Measurements from ENCODE around the gene RNF182. TPM values are rescaled to one million over a fixed set of nuclear protein-coding genes. Genes with fewer than 3 reads are reported as not detected.

RNF182 gene
- total RNA-seq, 1 donor from 2014 or later, result 4.2 TPM

- Mint-ChIP-seq H3K27ac (no peak overlapping the region), H3K4me1 (peaks cover 8% of the 10 kb centered on the region), H3K36me3 (peaks cover 4% of the 10 kb centered on the region), H3K4me3 (no peak overlapping the region), H3K9me3 (peaks cover 10% of the 10 kb centered on the region), H3K27me3 (ENCODE audit: low read depth) (no peaks in the 10 kb centered on the region)
- DNase-seq (ENCODE audit: low spot score in 2 of 2, unreplicated experiment in 2 of 2), result no peak
- TF ChIP-seq CTCF (IDR thresholded peaks at IDR 0.05; ENCODE audit: unreplicated experiment), result no peak
These were observed 39.2 kb upstream of the RNF182 start for GRCh38 chr6:13885601-13886000.

- TF ChIP-seq CTCF (IDR thresholded peaks at IDR 0.05; ENCODE audit: unreplicated experiment), result no peak
- Mint-ChIP-seq H3K27me3 (ENCODE audit: low read depth) (no peaks in the 10 kb centered on the region), H3K27ac (no peak overlapping the region), H3K4me3 (no peak overlapping the region), H3K4me1 (no peaks in the 10 kb centered on the region), H3K36me3 (peaks cover 4% of the 10 kb centered on the region), H3K9me3 (peaks cover 10% of the 10 kb centered on the region)
- DNase-seq (ENCODE audit: low spot score in 2 of 2, unreplicated experiment in 2 of 2), result no peak
These were observed 37.8 kb upstream of the RNF182 start for GRCh38 chr6:13886949-13887348.

GRCh38 chr6:13892017-13892645 is 32.6 kb upstream of the RNF182 start:
- Mint-ChIP-seq H3K9me3 (no peaks in the 10 kb centered on the region), H3K4me3 (no peak overlapping the region), H3K4me1 (no peaks in the 10 kb centered on the region), H3K36me3 (no peaks in the 10 kb centered on the region), H3K27me3 (ENCODE audit: low read depth) (peaks cover 2% of the 10 kb centered on the region), H3K27ac (no peak overlapping the region)
- TF ChIP-seq CTCF (IDR thresholded peaks at IDR 0.05; ENCODE audit: unreplicated experiment), result no peak
- DNase-seq (ENCODE audit: low spot score in 2 of 2, unreplicated experiment in 2 of 2), result no peak

- H3K27me3 Mint-ChIP-seq (ENCODE audit: low read depth), result peaks cover 15% of the 10 kb centered on the region
These were observed 21.8 kb upstream of the RNF182 start for GRCh38 chr6:13902922-13903321.

GRCh38 chr6:13903364-13903763 is 21.4 kb upstream of the RNF182 start:
- Mint-ChIP-seq H3K9me3 (no peaks in the 10 kb centered on the region), H3K4me1 (no peaks in the 10 kb centered on the region), H3K36me3 (no peaks in the 10 kb centered on the region), H3K27me3 (ENCODE audit: low read depth) (peaks cover 19% of the 10 kb centered on the region), H3K27ac (no peak overlapping the region), H3K4me3 (no peak overlapping the region)
- DNase-seq (ENCODE audit: low spot score in 2 of 2, unreplicated experiment in 2 of 2), result no peak
- TF ChIP-seq CTCF (IDR thresholded peaks at IDR 0.05; ENCODE audit: unreplicated experiment), result no peak

More at GRCh38 chr6:13902922-13903321, 21.8 kb upstream of the RNF182 start:
- no peaks in the 10 kb centered on the region for H3K36me3 Mint-ChIP-seq
- H3K4me3 Mint-ChIP-seq, result no peak overlapping the region
- no peaks in the 10 kb centered on the region for H3K4me1 Mint-ChIP-seq
- H3K27ac Mint-ChIP-seq, result no peak overlapping the region
- no peak for TF ChIP-seq CTCF (IDR thresholded peaks at IDR 0.05; ENCODE audit: unreplicated experiment)
- DNase-seq (ENCODE audit: low spot score in 2 of 2, unreplicated experiment in 2 of 2), result no peak
- no peaks in the 10 kb centered on the region for H3K9me3 Mint-ChIP-seq

GRCh38 chr6:13907001-13907350 is 17.8 kb upstream of the RNF182 start:
- no peak for DNase-seq (ENCODE audit: low spot score in 2 of 2, unreplicated experiment in 2 of 2)
- no peaks in the 10 kb centered on the region for H3K9me3 Mint-ChIP-seq
- H3K27me3 Mint-ChIP-seq (ENCODE audit: low read depth), result peaks cover 20% of the 10 kb centered on the region
- no peak overlapping the region for H3K27ac Mint-ChIP-seq
- no peaks in the 10 kb centered on the region for H3K36me3 Mint-ChIP-seq
- no peak overlapping the region for H3K4me3 Mint-ChIP-seq
- peaks cover 4% of the 10 kb centered on the region for H3K4me1 Mint-ChIP-seq
- TF ChIP-seq CTCF (IDR thresholded peaks at IDR 0.05; ENCODE audit: unreplicated experiment), result no peak
